Esophagus muscularis mucosa (tissue), 4 donors: Measurements from ENCODE around the gene AKAP13. TPM values are rescaled to one million over a fixed set of nuclear protein-coding genes. Genes with fewer than 3 reads are reported as not detected.
A peak's percentile ranks its signal among the peaks of the same experiment; 100 is the strongest.

Source experiments
- DNase-seq: peaks from one replicate; pipeline ENCODE4 v3.0.0-alpha.2; 2017; ENCODE audit errors: extremely low spot score
- H3K27ac ChIP-seq, 4 donors: fragments of 200-600 bp; sonication (generic); replicated peaks in 1 of 4; 1 replicate in 3 of 4; 2 replicates in 1 of 4; pipeline ENCODE4 v1.5.1; 2016 to 2019; ENCODE audit warnings: mild to moderate bottlenecking in 1 of 4
- H3K27me3 ChIP-seq, 4 donors: fragments of 200-600 bp; sonication (generic); one replicate each; pipeline versions ENCODE4 v1.5.1 to v1.6.0; 2016 to 2019
- H3K36me3 ChIP-seq, 4 donors: fragments of 200-600 bp; sonication (generic); one replicate each; pipeline ENCODE4 v1.5.1; 2016 to 2019
- H3K4me1 ChIP-seq, 4 donors: fragments of 200-600 bp; sonication (generic); one replicate each; pipeline ENCODE4 v1.5.1; 2016 to 2019
- H3K4me3 ChIP-seq, 4 donors: fragments of 200-600 bp; sonication (generic); 1 replicate in 2 of 4; 2 replicates in 2 of 4; pipeline ENCODE4 v1.5.1; 2016 to 2019; ENCODE audit warnings: mild to moderate bottlenecking in 4 of 4, moderate library complexity in 1 of 4
- H3K9me3 ChIP-seq, 4 donors: fragments of 200-600 bp; sonication (generic); 1 replicate in 3 of 4; 2 replicates in 1 of 4; pipeline ENCODE4 v1.5.1; 2016 to 2019
- CTCF ChIP-seq, 3 experiments: fragments of 200-600 bp in 2 of 3; fragments of 450-650 bp in 1 of 3; sonication (generic) in 2 of 3; IDR thresholded peaks; one replicate each; pipeline ENCODE4 v1.5.1; 2017 to 2019; ENCODE audit warnings: antibody characterized with exemption in 3 of 3, mild to moderate bottlenecking in 2 of 3, moderate library complexity in 1 of 3
- EP300 ChIP-seq: sonication (generic); formaldehyde crosslinking; IDR thresholded peaks from one replicate; pipeline ENCODE4 v1.6.1; 2017; ENCODE audit warnings: antibody characterized with exemption
- POLR2A ChIP-seq: fragments of 450-650 bp; IDR thresholded peaks from one replicate; pipeline ENCODE4 v1.6.1; 2017; ENCODE audit warnings: antibody characterized with exemption, moderate library complexity, mild to moderate bottlenecking, low read depth
- POLR2AphosphoS5 ChIP-seq, 2 donors: sonication (generic); formaldehyde crosslinking; IDR thresholded peaks; one replicate each; pipeline ENCODE4 v1.6.1; 2017; ENCODE audit warnings: antibody characterized with exemption in 2 of 2
- WGBS: methylation state at CpG from one replicate; pipeline ENCODE4 v1.1.5; 2018; 5-methylcytosine and 5-hydroxymethylcytosine counted together
- intact Hi-C: fragments of 100-400 bp; cut with DNase I; formaldehyde crosslinking; loops from one replicate; pipeline ENCODE4 v1.15.1; 2023
- total RNA-seq, 4 donors: library from RNA; depleted of rRNA; stranded (reverse); fragments of >200 nt; gene quantifications; one replicate each; pipeline versions ENCODE4 v1.1.0 to v1.2.1, GENCODE V29; 2016

The AKAP13 gene
- total RNA-seq, 4 donors from 2014 or later = 232 to 323 (median 284) TPM

GRCh38 chr15:85748176-85748575 is 367.8 kb downstream of the AKAP13 start:
- Histone ChIP-seq H3K4me1 (peaks cover 47 to 74% (median 66%) of the 10 kb centered on the region in 4 donors), H3K36me3 (peaks cover 42 to 58% (median 57%) of the 10 kb centered on the region in 4 donors), H3K27me3 (no peaks in the 10 kb centered on the region), H3K4me3 (no peak overlapping the region), H3K9me3 (no peaks in the 10 kb centered on the region), H3K27ac (peak overlapping the region; percentile 78 to 85 (median 81))
- WGBS = 72% methylated on average over 9 of the region's 9 CpGs
- intact Hi-C loops = loop anchor here (5.0 kb wide), 1 partner anchor 44 kb away; the partner anchor contains the start of gene KLHL25
- DNase-seq = no peak
- no peak for TF ChIP-seq CTCF (IDR thresholded peaks at IDR 0.05)
- no peak for TF ChIP-seq POLR2A

- Histone ChIP-seq H3K4me3 (peak overlapping the region in 1 of 4 donors; percentile 41), H3K4me1 (peaks cover 47 to 68% (median 60%) of the 10 kb centered on the region in 4 donors), H3K9me3 (no peaks in the 10 kb centered on the region), H3K27ac (peak overlapping the region; percentile 78 to 85 (median 81)), H3K27me3 (no peaks in the 10 kb centered on the region), H3K36me3 (peaks cover 36 to 53% (median 51%) of the 10 kb centered on the region in 4 donors)
- DNase-seq = no peak
- TF ChIP-seq POLR2A = no peak
- peak; percentile 3 to 20 for TF ChIP-seq POLR2AphosphoS5 (IDR thresholded peaks at IDR 0.05)
- intact Hi-C loops = loop anchor here (5.0 kb wide), 1 partner anchor 44 kb away; the partner anchor contains the start of gene KLHL25
- 71% methylated on average over 8 of the region's 11 CpGs for WGBS
Measured at GRCh38 chr15:85748729-85749128, 368.3 kb downstream of the AKAP13 start.

GRCh38 chr15:85749261-85750151 is 369.1 kb downstream of the AKAP13 start:
- WGBS = 39% methylated on average over 16 of the region's 21 CpGs
- Histone ChIP-seq H3K27ac (peak overlapping the region; percentile 78 to 85 (median 81)), H3K27me3 (no peaks in the 10 kb centered on the region), H3K4me3 (peak overlapping the region; percentile 9 to 41 (median 36)), H3K36me3 (peaks cover 29 to 45% (median 43%) of the 10 kb centered on the region in 4 donors), H3K4me1 (peaks cover 47 to 70% (median 60%) of the 10 kb centered on the region in 4 donors), H3K9me3 (no peaks in the 10 kb centered on the region)
- peak; percentile 28 to 49 for TF ChIP-seq POLR2AphosphoS5 (IDR thresholded peaks at IDR 0.05)
- TF ChIP-seq CTCF (IDR thresholded peaks at IDR 0.05) = no peak
- intact Hi-C loops = loop anchor here (5.0 kb wide), 1 partner anchor 43 kb away; the partner anchor contains the start of gene KLHL25
- DNase-seq = no peak

GRCh38 chr15:85750319-85751290 is 370.2 kb downstream of the AKAP13 start:
- no peak for DNase-seq

More at GRCh38 chr15:85750319-85751290, 370.2 kb downstream of the AKAP13 start:
- H3K4me1 ChIP-seq = peaks cover 56 to 77% (median 71%) of the 10 kb centered on the region in 4 donors
- no peaks in the 10 kb centered on the region for H3K27me3 ChIP-seq
- intact Hi-C loops = no loop called here
- H3K36me3 ChIP-seq = peaks cover 18 to 34% (median 32%) of the 10 kb centered on the region in 4 donors
- H3K9me3 ChIP-seq = no peaks in the 10 kb centered on the region
- WGBS = 50% methylated on average over 22 of the region's 27 CpGs
- TF ChIP-seq CTCF (IDR thresholded peaks at IDR 0.05) (peak in 1 of 3 experiments; percentile 6), POLR2A (no peak), POLR2AphosphoS5 (IDR thresholded peaks at IDR 0.05) (peak; percentile 63 to 64), EP300 (no peak)
- peak overlapping the region; percentile 9 to 41 (median 36) for H3K4me3 ChIP-seq
- peak overlapping the region; percentile 78 to 85 (median 81) for H3K27ac ChIP-seq
